H1 (cell line): ENCODE data around the gene HS2ST1. TPM values are rescaled to one million over a fixed set of nuclear protein-coding genes. Genes with fewer than 3 reads are reported as not detected.

Experiments
- CTCF ChIA-PET: fragments of 300-600 bp; sonication (Branson Sonifier 250); formaldehyde crosslinking; loops from one replicate; lab custom pipeline; 2021; ENCODE audit not compliant: partially characterized antibody; lab: Charles Lee
- POLR2A ChIA-PET: fragments of 300-600 bp; sonication (Branson Sonifier 250); formaldehyde crosslinking; loops from one replicate; lab custom pipeline; 2021; ENCODE audit warnings: inconsistent platforms; ENCODE audit not compliant: partially characterized antibody; lab: Charles Lee
- DNase-seq, 2 experiments: peaks; one replicate each; pipeline versions ENCODE4 v3.0.0 to v3.0.0-alpha.2; 2010 to 2022; ENCODE audit warnings: low spot score in 2 of 2, low read depth in 1 of 2, mixed read lengths in 1 of 2
- FAIRE-seq: peaks from 2 replicates; lab custom pipeline; 2011; peaks lifted over from hg19 to GRCh38; lab: Jason Lieb, UNC
- H2AFZ ChIP-seq: 2 replicates; pipeline ENCODE4 v1.8.1; 2012; ENCODE audit warnings: low read length, inconsistent platforms
- H2AK5ac ChIP-seq: 2 replicates; pipeline ENCODE4 v1.6.1; 2013; ENCODE audit warnings: low read depth, low read length
- H2BK120ac ChIP-seq: replicated peaks from 2 replicates; pipeline ENCODE3; 2013; ENCODE audit warnings: low read depth, low read length, inconsistent platforms
- H2BK12ac ChIP-seq: 2 replicates; pipeline ENCODE4 v1.6.1; 2013; ENCODE audit warnings: low read depth, low read length
- H2BK15ac ChIP-seq: 2 replicates; pipeline ENCODE4 v1.6.1; 2013; ENCODE audit warnings: low read length
- H2BK20ac ChIP-seq: 2 replicates; pipeline ENCODE4 v1.6.1; 2013; ENCODE audit warnings: low read length
- H2BK5ac ChIP-seq: 2 replicates; pipeline ENCODE4 v1.6.1; 2013; ENCODE audit warnings: low read depth, low read length
- H3K14ac ChIP-seq: 2 replicates; pipeline ENCODE4 v1.6.1; 2013; ENCODE audit warnings: inconsistent platforms; ENCODE audit not compliant: insufficient read length
- H3K18ac ChIP-seq: 2 replicates; pipeline ENCODE4 v1.6.1; 2013; ENCODE audit warnings: low read length; ENCODE audit errors: extremely low read depth
- H3K23ac ChIP-seq: 2 replicates; pipeline ENCODE4 v1.6.1; 2013; ENCODE audit warnings: inconsistent platforms; ENCODE audit not compliant: insufficient read length
- H3K23me2 ChIP-seq: 2 replicates; pipeline ENCODE4 v1.6.1; 2013; ENCODE audit warnings: low read depth, low read length
- H3K27ac ChIP-seq: 2 replicates; pipeline ENCODE4 v1.6.1; 2011; ENCODE audit warnings: low read depth, low read length, inconsistent platforms
- H3K27me3 ChIP-seq, 4 experiments: replicated peaks in 1 of 4; 1 replicate in 1 of 4; 2 replicates in 3 of 4; pipeline versions ENCODE4 v1.6.1 to v1.8.1; 2011 to 2013; ENCODE audit warnings: low read length in 3 of 4, mild to moderate bottlenecking in 3 of 4, inconsistent platforms in 2 of 4, mixed read lengths in 2 of 4, moderate library complexity in 1 of 4; ENCODE audit not compliant: control insufficient read depth in 3 of 4, insufficient read depth in 3 of 4; ENCODE audit errors: extremely low read depth in 1 of 4
- H3K36me3 ChIP-seq, 4 experiments: 2 replicates each; pipeline versions ENCODE4 v1.6.1 to v1.8.1; 2011 to 2013; ENCODE audit warnings: mild to moderate bottlenecking in 4 of 4, low read length in 3 of 4, moderate library complexity in 2 of 4, control low read depth in 1 of 4, inconsistent platforms in 1 of 4; ENCODE audit not compliant: insufficient read depth in 4 of 4, control insufficient read depth in 2 of 4
- H3K4ac ChIP-seq: replicated peaks from 2 replicates; pipeline ENCODE3; 2013; ENCODE audit warnings: low read length, low read depth, mixed read lengths, inconsistent platforms; ENCODE audit not compliant: insufficient read length
- H3K4me1 ChIP-seq, 4 experiments: replicated peaks in 1 of 4; 1 replicate in 1 of 4; 2 replicates in 3 of 4; pipeline versions ENCODE4 v1.6.1 to v1.8.1; 2011 to 2013; ENCODE audit warnings: low read length in 3 of 4, inconsistent platforms in 2 of 4, mixed read lengths in 1 of 4; ENCODE audit not compliant: insufficient read depth in 4 of 4, control insufficient read depth in 3 of 4
- H3K4me2 ChIP-seq, 2 experiments: 2 replicates each; pipeline versions ENCODE4 v1.6.1 to v1.8.1; 2011 to 2013; ENCODE audit warnings: low read depth in 2 of 2, low read length in 2 of 2, control low read depth in 1 of 2, inconsistent platforms in 1 of 2, mild to moderate bottlenecking in 1 of 2; ENCODE audit not compliant: insufficient read depth in 1 of 2
- H3K4me3 ChIP-seq, 4 experiments: fragments of 200-600, 300-600 bp in 1 of 4; sonication (generic), shearing (Covaris generic), sonication (Bioruptor Twin) in 1 of 4; 2 replicates each; pipeline versions ENCODE4 v1.5.1 to v1.8.1; 2011 to 2016; ENCODE audit warnings: low read length in 4 of 4, low read depth in 3 of 4, control low read depth in 2 of 4, inconsistent platforms in 2 of 4, mild to moderate bottlenecking in 2 of 4, mixed read lengths in 1 of 4, moderate library complexity in 1 of 4; ENCODE audit not compliant: insufficient read depth in 2 of 4; ENCODE audit errors: extremely low read depth in 1 of 4
- H3K56ac ChIP-seq: replicated peaks from 2 replicates; pipeline ENCODE3; 2013; ENCODE audit warnings: low read depth, mild to moderate bottlenecking, mixed read lengths, low read length, inconsistent platforms; ENCODE audit not compliant: insufficient read length
- H3K79me1 ChIP-seq: 2 replicates; pipeline ENCODE4 v1.6.1; 2013; ENCODE audit warnings: low read depth, low read length, control low read depth
- H3K79me2 ChIP-seq, 2 experiments: 2 replicates each; pipeline versions ENCODE4 v1.6.1 to v1.8.1; 2012 to 2013; ENCODE audit warnings: low read length in 2 of 2, mild to moderate bottlenecking in 2 of 2, inconsistent platforms in 1 of 2; ENCODE audit not compliant: insufficient read depth in 2 of 2, control insufficient read depth in 1 of 2
- H3K9ac ChIP-seq, 4 experiments: replicated peaks in 1 of 4; 1 replicate in 1 of 4; 2 replicates in 3 of 4; pipeline versions ENCODE4 v1.6.1 to v1.8.1; 2011 to 2013; ENCODE audit warnings: low read depth in 3 of 4, low read length in 3 of 4, control low read depth in 2 of 4, mild to moderate bottlenecking in 2 of 4, moderate library complexity in 2 of 4, inconsistent platforms in 1 of 4; ENCODE audit errors: extremely low read depth in 1 of 4
- H3K9me3 ChIP-seq, 2 experiments: 2 replicates each; pipeline versions ENCODE4 v1.6.1 to v1.8.1; 2012 to 2013; ENCODE audit warnings: mild to moderate bottlenecking in 2 of 2, moderate library complexity in 2 of 2, control low read depth in 1 of 2, inconsistent platforms in 1 of 2, low read depth in 1 of 2, low read length in 1 of 2, mixed read lengths in 1 of 2; ENCODE audit not compliant: insufficient read depth in 2 of 2
- H4K20me1 ChIP-seq, 2 experiments: replicated peaks in 1 of 2; 2 replicates each; pipeline versions ENCODE3 to v1.8.1; 2011 to 2013; ENCODE audit warnings: inconsistent platforms in 2 of 2, low read length in 2 of 2, mild to moderate bottlenecking in 1 of 2; ENCODE audit not compliant: insufficient read depth in 2 of 2, control insufficient read depth in 1 of 2
- H4K5ac ChIP-seq: 2 replicates; pipeline ENCODE4 v1.6.1; 2013; ENCODE audit warnings: low read length, low read depth, mixed read lengths, inconsistent platforms; ENCODE audit not compliant: insufficient read length
- H4K8ac ChIP-seq: 2 replicates; pipeline ENCODE4 v1.8.0; 2013; ENCODE audit warnings: mild to moderate bottlenecking, moderate library complexity, low read length, inconsistent platforms; ENCODE audit not compliant: insufficient read depth; ENCODE audit errors: extremely low read depth
- H4K91ac ChIP-seq: replicated peaks from 2 replicates; pipeline ENCODE3; 2013; ENCODE audit warnings: low read length, mixed read lengths, inconsistent platforms; ENCODE audit not compliant: insufficient read length
- HDAC2 ChIP-seq, 2 experiments: fragments of 300-600 bp in 1 of 2; sonication (generic) in 1 of 2; IDR thresholded peaks; 2 replicates each; pipeline ENCODE4 v1.6.1; 2011 to 2012; ENCODE audit warnings: low read depth in 2 of 2, low read length in 2 of 2, mild to moderate bottlenecking in 2 of 2, moderate library complexity in 2 of 2, borderline replicate concordance in 1 of 2, inconsistent platforms in 1 of 2
- KDM4A ChIP-seq: IDR thresholded peaks from one replicate; pipeline ENCODE4 v1.7.1; 2012; ENCODE audit warnings: low read depth, mild to moderate bottlenecking, moderate library complexity, low read length, inconsistent platforms; ENCODE audit not compliant: severe bottlenecking
- NANOG ChIP-seq: IDR thresholded peaks from 2 replicates; pipeline ENCODE4 v1.6.1; 2011; ENCODE audit warnings: low read length, low read depth, mild to moderate bottlenecking, inconsistent platforms; ENCODE audit not compliant: insufficient read depth, poor library complexity, severe bottlenecking
- POU5F1 ChIP-seq: IDR thresholded peaks from 2 replicates; pipeline ENCODE4 v1.6.1; 2011; ENCODE audit warnings: low read depth, mild to moderate bottlenecking, low read length, moderate library complexity
- RXRA ChIP-seq: IDR thresholded peaks from 2 replicates; pipeline ENCODE4 v1.6.1; 2011; ENCODE audit warnings: low read depth, mild to moderate bottlenecking, low read length, moderate library complexity; ENCODE audit not compliant: insufficient read depth
- SP1 ChIP-seq: IDR thresholded peaks from 2 replicates; pipeline ENCODE4 v1.6.1; 2011; ENCODE audit warnings: low read depth, low read length
- polyA plus RNA-seq, 7 experiments: library from polyadenylated mRNA; depleted of rRNA in 3 of 7; stranded (reverse) in 5 of 7; unstranded in 2 of 7; fragments of >200 nt in 5 of 7; fragments of 200-250 nt in 2 of 7; gene quantifications; 1 replicate in 5 of 7; 2 replicates in 1 of 7; 4 replicates in 1 of 7; pipeline versions ENCODE4 v1.2.1 to v1.2.3, GENCODE V29; 2011 to 2013; ENCODE audit warnings: missing spikeins in 2 of 7, mixed read lengths in 2 of 7
- total RNA-seq: library from RNA; stranded (reverse); fragmentation: NEBNext Ultra II Directional; extraction: Animal tissue kit (Norgen Biotek cat#: 25700); gene quantifications from 2 replicates; pipeline ENCODE4 v1.2.1, GENCODE V29; 2021

Gene HS2ST1
- total and polyA plus RNA-seq, 2 of the 8 experiments (the other 6 are each of a cell fraction or from before 2014, with no cell fraction given): 5.2 to 28.3 TPM

DNA sequence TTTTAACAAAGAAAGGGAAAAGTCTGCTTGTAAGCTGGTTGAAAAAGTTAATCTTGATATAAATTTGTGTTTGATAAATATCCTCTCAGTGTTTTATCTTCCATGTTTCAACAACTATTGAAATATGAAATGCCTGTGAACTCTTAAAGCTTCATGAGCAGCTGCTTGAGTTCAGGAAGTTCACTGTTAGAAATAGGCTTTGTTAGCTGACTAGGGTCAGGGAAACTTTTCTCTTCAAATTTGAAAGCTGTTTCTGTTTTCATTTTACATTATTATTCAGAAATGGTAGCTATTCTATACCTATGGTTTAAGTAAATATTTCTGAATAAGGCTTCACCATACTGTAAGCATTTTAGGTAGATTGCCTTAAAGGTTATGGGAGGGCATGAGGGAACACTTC, 191.7 kb downstream of the HS2ST1 start:
- Histone ChIP-seq H2BK120ac (no peak overlapping the region), H4K20me1 (no peaks in the 10 kb centered on the region), H3K9me3 (peaks cover 0 to 3% of the 10 kb centered on the region in 2 experiments; a peak in 1 of 4 replicates), H3K4ac (no peak overlapping the region), H4K91ac (no peak overlapping the region), H4K5ac (no peak overlapping the region), H2BK12ac (no peak overlapping the region), H2AK5ac (no peak overlapping the region), H3K56ac (no peak overlapping the region), H3K4me2 (no peak overlapping the region), H2BK20ac (no peak overlapping the region), H3K18ac (no peak overlapping the region), H3K14ac (no peak overlapping the region), H3K79me2 (no peaks in the 10 kb centered on the region), H3K23me2 (no peaks in the 10 kb centered on the region), H3K36me3 (peaks cover 0 to 3% (median 0%) of the 10 kb centered on the region in 4 experiments; a peak in 1 of 8 replicates), H3K23ac (no peak overlapping the region), H2BK15ac (no peak overlapping the region), H3K27me3 (no peaks in the 10 kb centered on the region), H2AFZ (no peak overlapping the region), H3K4me1 (peaks cover 0 to 4% (median 2%) of the 10 kb centered on the region in 4 experiments; a peak in 2 of 7 replicates), H3K79me1 (no peaks in the 10 kb centered on the region), H4K8ac (no peak overlapping the region), H3K27ac (no peak overlapping the region), H3K9ac (no peak overlapping the region), H3K4me3 (no peak overlapping the region), H2BK5ac (no peak overlapping the region)
- DNase-seq (no peak), FAIRE-seq (no peak)
- POLR2A ChIA-PET: no interaction called here
- CTCF ChIA-PET: interaction anchor here (0.5 to 1.1 kb wide), 3 partner anchors 10 to 494 kb away, joined by 3 to 5 read pairs (median 4); no protein-coding TSS in a partner anchor
- TF ChIP-seq HDAC2 (IDR thresholded peaks at IDR 0.05; ENCODE audit: borderline replicate concordance in 1 of 2, low read depth in 2 of 2, low read length in 2 of 2) (no peak), KDM4A (no peak), RXRA (no peak), SP1 (no peak), POU5F1 (no peak), NANOG (no peak)
